HepG2 (cell line): ENCODE results near the gene ZNF700. TPM values are rescaled to one million over a fixed set of nuclear protein-coding genes. Genes with fewer than 3 reads are reported as not detected.

Experiments
- FOSL2 ChIP-seq: sonication (generic); formaldehyde crosslinking; IDR thresholded peaks from 2 replicates; pipeline ENCODE4 v1.4.0; 2020; ENCODE audit warnings: missing genetic modification reagents
- HDAC1 ChIP-seq: sonication (generic); formaldehyde crosslinking; IDR thresholded peaks from 2 replicates; pipeline ENCODE4 v1.5.1; 2020; ENCODE audit warnings: mild to moderate bottlenecking, missing genetic modification reagents
- MEF2D ChIP-seq: sonication (generic); formaldehyde crosslinking; IDR thresholded peaks from 2 replicates; pipeline ENCODE4 v1.5.1; 2020; ENCODE audit warnings: mild to moderate bottlenecking, missing genetic modification reagents
- MTA3 ChIP-seq: sonication (generic); formaldehyde crosslinking; IDR thresholded peaks from 2 replicates; pipeline ENCODE4 v1.4.0; 2020; ENCODE audit warnings: missing genetic modification reagents
- PHB2 ChIP-seq: fragments of 450-650 bp; IDR thresholded peaks from 2 replicates; pipeline ENCODE4 v1.6.1; 2018; ENCODE audit not compliant: partially characterized antibody
- RBM39 ChIP-seq: fragments of 200-400 bp; formaldehyde crosslinking; IDR thresholded peaks from one replicate; pipeline ENCODE4 v1.6.1; 2018; ENCODE audit warnings: antibody characterized with exemption, mild to moderate bottlenecking, low read depth, low read length; ENCODE audit not compliant: poor library complexity, severe bottlenecking
- RCOR2 ChIP-seq: IDR thresholded peaks from 2 replicates; pipeline ENCODE4 v1.6.1; 2016; ENCODE audit warnings: missing biosample characterization, missing genetic modification reagents
- RNF2 ChIP-seq: fragments of 450-650 bp; conservative IDR thresholded peaks from 2 replicates; pipeline ENCODE4 v1.6.1; 2016; ENCODE audit warnings: low read depth
- SMYD3 ChIP-seq: sonication (generic); formaldehyde crosslinking; IDR thresholded peaks from 2 replicates; pipeline ENCODE4 v1.8.1; 2023; ENCODE audit warnings: mild to moderate bottlenecking, missing genetic modification reagents
- ZNF101 ChIP-seq: sonication (generic); formaldehyde crosslinking; IDR thresholded peaks from 2 replicates; pipeline ENCODE4 v1.4.0; 2020; ENCODE audit warnings: mild to moderate bottlenecking, low read depth, missing genetic modification reagents, borderline replicate concordance
- ZNF234 ChIP-seq: sonication (generic); formaldehyde crosslinking; conservative IDR thresholded peaks from 2 replicates; pipeline ENCODE4 v1.5.1; 2020; ENCODE audit warnings: mild to moderate bottlenecking, missing genetic modification reagents
- ZNF335 ChIP-seq: sonication (generic); formaldehyde crosslinking; IDR thresholded peaks from 2 replicates; pipeline ENCODE4 v1.4.0; 2020; ENCODE audit warnings: missing genetic modification reagents
- ZNF564 ChIP-seq: sonication (generic); formaldehyde crosslinking; IDR thresholded peaks from 2 replicates; pipeline ENCODE4 v1.8.1; 2023; ENCODE audit warnings: mild to moderate bottlenecking, missing genetic modification reagents
- ZNF577 ChIP-seq: sonication (generic); formaldehyde crosslinking; IDR thresholded peaks from 2 replicates; pipeline ENCODE4 v1.4.0; 2020; ENCODE audit warnings: mild to moderate bottlenecking, low read depth, missing genetic modification reagents, borderline replicate concordance
- polyA plus RNA-seq, 8 experiments: library from polyadenylated mRNA; depleted of rRNA in 3 of 8; stranded (reverse) in 7 of 8; unstranded in 1 of 8; fragments of >200 nt; fragmentation: Illumina TruSeq in 4 of 8; extraction: Trizol in 4 of 8; gene quantifications; 2 replicates each; pipeline versions ENCODE4 v1.2.1 to v1.2.3, GENCODE V29; 2011 to 2016; ENCODE audit warnings: low read depth in 4 of 8, missing spikeins in 1 of 8, mixed read lengths in 1 of 8; ENCODE audit not compliant: insufficient read depth in 1 of 8
- total RNA-seq, 5 experiments: library from RNA; depleted of rRNA; stranded (reverse); fragments of >200 nt; fragmentation: Illumina TruSeq; extraction: Trizol; gene quantifications; 2 replicates each; pipeline ENCODE4 v1.2.3, GENCODE V29; 2016; ENCODE audit warnings: low read depth in 1 of 5
- TF ChIP-seq, protein P1 (sequence below): fragments of 450-650 bp; IDR thresholded peaks from 2 replicates; pipeline ENCODE4 v1.6.1; 2016
- TF ChIP-seq, protein P2 (sequence below): sonication (generic); formaldehyde crosslinking; IDR thresholded peaks from 2 replicates; pipeline ENCODE4 v1.4.0; 2020; ENCODE audit warnings: missing genetic modification reagents
- TF ChIP-seq, protein P3 (sequence below): sonication (generic); formaldehyde crosslinking; IDR thresholded peaks from 2 replicates; pipeline ENCODE4 v1.4.0; 2020; ENCODE audit warnings: missing genetic modification reagents, borderline replicate concordance
- TF ChIP-seq, protein P4 (sequence below), 2 experiments: sonication (generic) in 1 of 2; formaldehyde crosslinking in 1 of 2; IDR thresholded peaks; 2 replicates each; pipeline versions ENCODE4 v1.4.0 to v1.6.1; 2018 to 2020; ENCODE audit warnings: missing genetic modification reagents in 2 of 2, borderline replicate concordance in 1 of 2, low read depth in 1 of 2, mild to moderate bottlenecking in 1 of 2, missing biosample characterization in 1 of 2
- TF ChIP-seq, protein P5 (sequence below): sonication (generic); formaldehyde crosslinking; IDR thresholded peaks from 2 replicates; pipeline ENCODE4 v1.8.0; 2022; ENCODE audit warnings: low read depth, missing genetic modification reagents
- TF ChIP-seq, protein P6 (sequence below): sonication (generic); formaldehyde crosslinking; IDR thresholded peaks from 2 replicates; pipeline ENCODE4 v1.4.0; 2020; ENCODE audit warnings: missing genetic modification reagents

The ZNF700 gene
- total and polyA plus RNA-seq, 2 of the 13 experiments (the other 11 are each of a cell fraction or from before 2014, with no cell fraction given) = 6.0 to 12.8 TPM

DNA sequence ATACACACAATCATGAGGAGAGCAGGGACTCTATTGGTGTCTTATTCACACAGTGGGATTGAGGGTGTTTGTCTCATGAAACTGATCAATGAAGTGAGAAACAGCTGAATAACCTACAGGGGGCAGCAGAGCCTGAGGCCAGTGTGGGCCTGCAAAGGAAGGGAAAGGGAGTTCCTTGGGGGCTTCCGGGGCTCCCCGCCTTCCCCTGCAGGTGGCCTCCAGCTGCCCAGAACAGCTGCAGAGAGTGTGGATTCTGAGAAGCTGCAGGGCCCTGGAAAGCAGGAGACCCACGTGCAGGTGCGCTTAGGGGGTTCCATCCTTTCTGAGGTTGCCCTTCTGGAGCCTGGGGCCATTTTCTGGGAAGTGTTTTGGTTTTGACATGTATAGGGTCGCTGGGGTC, 60.1 kb downstream of the ZNF700 start (continued):
- TF ChIP-seq, protein P1, sequence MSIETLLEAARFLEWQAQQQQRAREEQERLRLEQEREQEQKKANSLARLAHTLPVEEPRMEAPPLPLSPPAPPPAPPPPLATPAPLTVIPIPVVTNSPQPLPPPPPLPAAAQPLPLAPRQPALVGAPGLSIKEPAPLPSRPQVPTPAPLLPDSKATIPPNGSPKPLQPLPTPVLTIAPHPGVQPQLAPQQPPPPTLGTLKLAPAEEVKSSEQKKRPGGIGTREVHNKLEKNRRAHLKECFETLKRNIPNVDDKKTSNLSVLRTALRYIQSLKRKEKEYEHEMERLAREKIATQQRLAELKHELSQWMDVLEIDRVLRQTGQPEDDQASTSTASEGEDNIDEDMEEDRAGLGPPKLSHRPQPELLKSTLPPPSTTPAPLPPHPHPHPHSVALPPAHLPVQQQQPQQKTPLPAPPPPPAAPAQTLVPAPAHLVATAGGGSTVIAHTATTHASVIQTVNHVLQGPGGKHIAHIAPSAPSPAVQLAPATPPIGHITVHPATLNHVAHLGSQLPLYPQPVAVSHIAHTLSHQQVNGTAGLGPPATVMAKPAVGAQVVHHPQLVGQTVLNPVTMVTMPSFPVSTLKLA = no peak
- no peak for TF ChIP-seq MTA3 (CRISPR knock-in tag)
- TF ChIP-seq FOSL2 = no peak
- TF ChIP-seq, protein P2, sequence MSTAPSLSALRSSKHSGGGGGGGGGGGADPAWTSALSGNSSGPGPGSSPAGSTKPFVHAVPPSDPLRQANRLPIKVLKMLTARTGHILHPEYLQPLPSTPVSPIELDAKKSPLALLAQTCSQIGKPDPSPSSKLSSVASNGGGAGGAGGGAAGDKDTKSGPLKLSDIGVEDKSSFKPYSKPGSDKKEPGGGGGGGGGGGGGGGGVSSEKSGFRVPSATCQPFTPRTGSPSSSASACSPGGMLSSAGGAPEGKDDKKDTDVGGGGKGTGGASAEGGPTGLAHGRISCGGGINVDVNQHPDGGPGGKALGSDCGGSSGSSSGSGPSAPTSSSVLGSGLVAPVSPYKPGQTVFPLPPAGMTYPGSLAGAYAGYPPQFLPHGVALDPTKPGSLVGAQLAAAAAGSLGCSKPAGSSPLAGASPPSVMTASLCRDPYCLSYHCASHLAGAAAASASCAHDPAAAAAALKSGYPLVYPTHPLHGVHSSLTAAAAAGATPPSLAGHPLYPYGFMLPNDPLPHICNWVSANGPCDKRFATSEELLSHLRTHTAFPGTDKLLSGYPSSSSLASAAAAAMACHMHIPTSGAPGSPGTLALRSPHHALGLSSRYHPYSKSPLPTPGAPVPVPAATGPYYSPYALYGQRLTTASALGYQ (CRISPR knock-in tag) = no peak
- TF ChIP-seq, protein P3, sequence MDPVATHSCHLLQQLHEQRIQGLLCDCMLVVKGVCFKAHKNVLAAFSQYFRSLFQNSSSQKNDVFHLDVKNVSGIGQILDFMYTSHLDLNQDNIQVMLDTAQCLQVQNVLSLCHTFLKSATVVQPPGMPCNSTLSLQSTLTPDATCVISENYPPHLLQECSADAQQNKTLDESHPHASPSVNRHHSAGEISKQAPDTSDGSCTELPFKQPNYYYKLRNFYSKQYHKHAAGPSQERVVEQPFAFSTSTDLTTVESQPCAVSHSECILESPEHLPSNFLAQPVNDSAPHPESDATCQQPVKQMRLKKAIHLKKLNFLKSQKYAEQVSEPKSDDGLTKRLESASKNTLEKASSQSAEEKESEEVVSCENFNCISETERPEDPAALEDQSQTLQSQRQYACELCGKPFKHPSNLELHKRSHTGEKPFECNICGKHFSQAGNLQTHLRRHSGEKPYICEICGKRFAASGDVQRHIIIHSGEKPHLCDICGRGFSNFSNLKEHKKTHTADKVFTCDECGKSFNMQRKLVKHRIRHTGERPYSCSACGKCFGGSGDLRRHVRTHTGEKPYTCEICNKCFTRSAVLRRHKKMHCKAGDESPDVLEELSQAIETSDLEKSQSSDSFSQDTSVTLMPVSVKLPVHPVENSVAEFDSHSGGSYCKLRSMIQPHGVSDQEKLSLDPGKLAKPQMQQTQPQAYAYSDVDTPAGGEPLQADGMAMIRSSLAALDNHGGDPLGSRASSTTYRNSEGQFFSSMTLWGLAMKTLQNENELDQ (CRISPR knock-in tag) = no peak
- TF ChIP-seq ZNF564 = no peak
- TF ChIP-seq PHB2 = no peak
- no peak for TF ChIP-seq RBM39
- TF ChIP-seq RCOR2 (CRISPR knock-in tag) = no peak
- TF ChIP-seq, protein P4, sequence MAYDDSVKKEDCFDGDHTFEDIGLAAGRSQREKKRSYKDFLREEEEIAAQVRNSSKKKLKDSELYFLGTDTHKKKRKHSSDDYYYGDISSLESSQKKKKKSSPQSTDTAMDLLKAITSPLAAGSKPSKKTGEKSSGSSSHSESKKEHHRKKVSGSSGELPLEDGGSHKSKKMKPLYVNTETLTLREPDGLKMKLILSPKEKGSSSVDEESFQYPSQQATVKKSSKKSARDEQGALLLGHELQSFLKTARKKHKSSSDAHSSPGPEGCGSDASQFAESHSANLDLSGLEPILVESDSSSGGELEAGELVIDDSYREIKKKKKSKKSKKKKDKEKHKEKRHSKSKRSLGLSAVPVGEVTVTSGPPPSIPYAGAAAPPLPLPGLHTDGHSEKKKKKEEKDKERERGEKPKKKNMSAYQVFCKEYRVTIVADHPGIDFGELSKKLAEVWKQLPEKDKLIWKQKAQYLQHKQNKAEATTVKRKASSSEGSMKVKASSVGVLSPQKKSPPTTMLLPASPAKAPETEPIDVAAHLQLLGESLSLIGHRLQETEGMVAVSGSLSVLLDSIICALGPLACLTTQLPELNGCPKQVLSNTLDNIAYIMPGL (CRISPR knock-in tag; IDR thresholded peaks at IDR 0.05; ENCODE audit: borderline replicate concordance in 1 of 2, low read depth in 1 of 2) = peak; percentile 39 to 49; a peak in 1 of 4 replicates
- TF ChIP-seq ZNF234 (CRISPR knock-in tag) = no peak
- TF ChIP-seq MEF2D = no peak
- TF ChIP-seq, protein P5, sequence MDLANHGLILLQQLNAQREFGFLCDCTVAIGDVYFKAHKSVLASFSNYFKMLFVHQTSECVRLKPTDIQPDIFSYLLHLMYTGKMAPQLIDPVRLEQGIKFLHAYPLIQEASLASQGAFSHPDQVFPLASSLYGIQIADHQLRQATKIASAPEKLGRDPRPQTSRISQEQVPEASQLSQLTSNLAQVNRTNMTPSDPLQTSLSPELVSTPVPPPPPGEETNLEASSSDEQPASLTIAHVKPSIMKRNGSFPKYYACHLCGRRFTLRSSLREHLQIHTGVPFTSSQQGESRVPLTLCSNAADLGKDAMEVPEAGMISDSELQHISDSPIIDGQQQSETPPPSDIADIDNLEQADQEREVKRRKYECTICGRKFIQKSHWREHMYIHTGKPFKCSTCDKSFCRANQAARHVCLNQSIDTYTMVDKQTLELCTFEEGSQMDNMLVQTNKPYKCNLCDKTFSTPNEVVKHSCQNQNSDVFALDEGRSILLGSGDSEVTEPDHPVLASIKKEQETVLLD (CRISPR knock-in tag) = no peak
- no peak for TF ChIP-seq SMYD3
- TF ChIP-seq ZNF577 (CRISPR knock-in tag) = no peak
- TF ChIP-seq RNF2 = no peak
- no peak for TF ChIP-seq ZNF335 (CRISPR knock-in tag)
- TF ChIP-seq ZNF101 (CRISPR knock-in tag) = no peak
- TF ChIP-seq, protein P6, sequence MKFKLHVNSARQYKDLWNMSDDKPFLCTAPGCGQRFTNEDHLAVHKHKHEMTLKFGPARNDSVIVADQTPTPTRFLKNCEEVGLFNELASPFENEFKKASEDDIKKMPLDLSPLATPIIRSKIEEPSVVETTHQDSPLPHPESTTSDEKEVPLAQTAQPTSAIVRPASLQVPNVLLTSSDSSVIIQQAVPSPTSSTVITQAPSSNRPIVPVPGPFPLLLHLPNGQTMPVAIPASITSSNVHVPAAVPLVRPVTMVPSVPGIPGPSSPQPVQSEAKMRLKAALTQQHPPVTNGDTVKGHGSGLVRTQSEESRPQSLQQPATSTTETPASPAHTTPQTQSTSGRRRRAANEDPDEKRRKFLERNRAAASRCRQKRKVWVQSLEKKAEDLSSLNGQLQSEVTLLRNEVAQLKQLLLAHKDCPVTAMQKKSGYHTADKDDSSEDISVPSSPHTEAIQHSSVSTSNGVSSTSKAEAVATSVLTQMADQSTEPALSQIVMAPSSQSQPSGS (CRISPR knock-in tag) = no peak
- TF ChIP-seq HDAC1 (CRISPR knock-in tag) = no peak
